Right lobe of liver (tissue), 4 donors: ENCODE results near the gene APBA2.

Experiments
- POLR2A ChIP-seq: fragments of 450-650 bp; IDR thresholded peaks from one replicate; pipeline ENCODE4 v1.6.1; 2017; ENCODE audit warnings: antibody characterized with exemption, mild to moderate bottlenecking
- TF ChIP-seq, protein P1 (sequence below), 4 donors: fragments of 200-600 bp in 3 of 4; fragments of 450-650 bp in 1 of 4; IDR thresholded peaks; one replicate each; pipeline versions ENCODE4 v1.5.1 to v1.8.0; 2016 to 2022; ENCODE audit warnings: antibody characterized with exemption in 4 of 4, mild to moderate bottlenecking in 2 of 4
- donor health status: DM: no; HTN: no; CAD: no.
- donor health status: DM: no; HTN: no; CAD: no.
- donor health status: DM: no; HTN: yes; CAD: no.

DNA sequence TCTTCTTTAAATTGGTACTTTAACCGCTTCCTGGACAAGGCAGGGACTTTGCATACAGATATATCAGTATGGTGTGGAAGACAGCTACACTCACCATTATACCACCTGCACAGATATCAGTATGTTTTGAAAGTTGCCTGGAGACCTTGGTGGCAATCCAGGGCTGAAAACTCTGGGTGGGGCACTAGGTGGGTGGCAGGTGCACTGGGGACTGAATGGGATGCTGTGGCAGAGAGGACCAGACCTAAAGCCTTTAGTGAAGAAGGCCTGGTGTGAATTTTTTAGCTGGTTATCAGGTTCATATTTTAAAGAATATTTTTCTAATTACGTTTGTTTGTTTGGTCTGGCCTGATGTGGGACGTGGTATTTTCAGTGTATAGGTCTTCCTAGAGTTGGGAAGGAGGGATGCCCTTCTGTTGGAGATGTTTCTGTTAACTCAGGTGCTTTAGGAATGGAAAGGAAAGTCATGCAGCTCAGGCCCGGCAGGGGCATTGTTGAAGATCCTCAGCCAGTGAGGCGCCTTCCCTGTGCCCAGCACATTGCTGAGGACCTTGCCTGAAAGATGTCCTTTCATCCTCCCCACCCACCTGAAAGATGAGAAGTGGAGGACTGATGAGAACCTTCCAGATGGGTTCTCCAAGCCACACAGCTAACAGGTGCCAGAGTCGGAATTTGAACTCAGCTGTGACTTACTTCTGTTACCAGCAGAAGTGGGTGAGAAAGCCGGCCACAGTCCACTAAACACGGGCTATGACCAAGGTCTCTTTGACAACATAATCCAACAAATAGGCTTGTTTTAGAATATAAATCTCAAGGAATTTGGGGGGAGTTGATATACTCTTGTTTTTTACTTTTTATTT, 77.3 kb downstream of the APBA2 start:
- TF ChIP-seq, protein P1, sequence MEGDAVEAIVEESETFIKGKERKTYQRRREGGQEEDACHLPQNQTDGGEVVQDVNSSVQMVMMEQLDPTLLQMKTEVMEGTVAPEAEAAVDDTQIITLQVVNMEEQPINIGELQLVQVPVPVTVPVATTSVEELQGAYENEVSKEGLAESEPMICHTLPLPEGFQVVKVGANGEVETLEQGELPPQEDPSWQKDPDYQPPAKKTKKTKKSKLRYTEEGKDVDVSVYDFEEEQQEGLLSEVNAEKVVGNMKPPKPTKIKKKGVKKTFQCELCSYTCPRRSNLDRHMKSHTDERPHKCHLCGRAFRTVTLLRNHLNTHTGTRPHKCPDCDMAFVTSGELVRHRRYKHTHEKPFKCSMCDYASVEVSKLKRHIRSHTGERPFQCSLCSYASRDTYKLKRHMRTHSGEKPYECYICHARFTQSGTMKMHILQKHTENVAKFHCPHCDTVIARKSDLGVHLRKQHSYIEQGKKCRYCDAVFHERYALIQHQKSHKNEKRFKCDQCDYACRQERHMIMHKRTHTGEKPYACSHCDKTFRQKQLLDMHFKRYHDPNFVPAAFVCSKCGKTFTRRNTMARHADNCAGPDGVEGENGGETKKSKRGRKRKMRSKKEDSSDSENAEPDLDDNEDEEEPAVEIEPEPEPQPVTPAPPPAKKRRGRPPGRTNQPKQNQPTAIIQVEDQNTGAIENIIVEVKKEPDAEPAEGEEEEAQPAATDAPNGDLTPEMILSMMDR (IDR thresholded peaks at IDR 0.05), result no peak
- TF ChIP-seq POLR2A, result no peak
